ENCODE measurements around the gene LENG9.

DNA sequence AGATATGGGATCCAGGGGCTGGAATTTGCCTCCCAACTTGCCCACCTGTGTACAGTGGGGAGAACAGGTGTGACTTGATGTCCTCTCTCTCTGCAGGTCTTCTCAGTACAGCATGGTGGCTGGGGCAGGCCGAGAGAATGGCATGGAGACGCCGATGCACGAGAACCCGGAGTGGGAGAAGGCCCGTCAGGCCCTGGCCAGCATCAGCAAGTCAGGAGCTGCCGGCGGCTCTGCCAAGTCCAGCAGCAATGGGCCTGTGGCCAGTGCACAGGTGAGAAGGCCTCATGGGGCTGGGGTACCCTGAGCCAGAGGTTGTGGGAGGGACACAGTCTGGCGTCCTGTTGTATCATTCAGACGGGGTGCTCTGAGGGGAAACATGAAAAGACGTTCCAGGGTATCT, 11.6 kb downstream of the LENG9 start:
- TF ChIP-seq POLR2A (IDR thresholded peaks at IDR 0.05), result no peak
- TF ChIP-seq CTCF (IDR thresholded peaks at IDR 0.05), result no peak
- no peak for TF ChIP-seq EP300 (IDR thresholded peaks at IDR 0.05)

All from tibial nerve (tissue), 4 donors.